Esophagus (tissue), 2 donors: Measurements from ENCODE around the gene FLOT1. TPM values are rescaled to one million over a fixed set of nuclear protein-coding genes. Genes with fewer than 3 reads are reported as not detected.

Experiments used
- H3K27ac ChIP-seq, 2 donors: one replicate each; pipeline ENCODE4 v1.5.1; 2013; ENCODE audit warnings: low read depth in 2 of 2, mild to moderate bottlenecking in 2 of 2, inconsistent platforms in 1 of 2, low read length in 1 of 2, moderate library complexity in 1 of 2
- H3K27me3 ChIP-seq, 2 donors: one replicate each; pipeline ENCODE4 v1.6.1; 2013; ENCODE audit warnings: low read length in 2 of 2, control low read depth in 1 of 2, mild to moderate bottlenecking in 1 of 2; ENCODE audit not compliant: insufficient read depth in 2 of 2, control insufficient read depth in 1 of 2
- H3K36me3 ChIP-seq, 2 donors: one replicate each; pipeline ENCODE4 v1.6.1; 2013; ENCODE audit warnings: low read length in 1 of 2; ENCODE audit not compliant: control insufficient read depth in 2 of 2, insufficient read depth in 2 of 2
- H3K4me1 ChIP-seq, 2 donors: one replicate each; pipeline ENCODE4 v1.6.1; 2013; ENCODE audit warnings: low read length in 1 of 2; ENCODE audit not compliant: control insufficient read depth in 2 of 2, insufficient read depth in 2 of 2
- H3K4me3 ChIP-seq, 2 donors: one replicate each; pipeline ENCODE4 v1.5.1; 2013; ENCODE audit warnings: low read length in 2 of 2, mild to moderate bottlenecking in 2 of 2, low read depth in 1 of 2, moderate library complexity in 1 of 2
- H3K9me3 ChIP-seq, 2 donors: one replicate each; pipeline ENCODE4 v1.6.1; 2013; ENCODE audit warnings: mild to moderate bottlenecking in 2 of 2, low read depth in 1 of 2, low read length in 1 of 2, moderate library complexity in 1 of 2; ENCODE audit not compliant: control insufficient read depth in 2 of 2, insufficient read depth in 1 of 2
- WGBS, 2 donors: extraction: QIAGEN DNeasy Blood & Tissue Kit; methylation state at CpG; one replicate each; pipeline ENCODE4 v1.1.7; 2013; 5-methylcytosine and 5-hydroxymethylcytosine counted together
- polyA plus RNA-seq, 2 donors: library from polyadenylated mRNA; stranded (reverse); fragments of 200-250 nt; gene quantifications; one replicate each; pipeline ENCODE4 v1.2.3, GENCODE V29; 2013
- donor health status: healthy with polysubstance abuse.
- donor health status: Bipolar disorder and iron deficiency.

The FLOT1 gene
- polyA plus RNA-seq, 2 donors: 80.9 to 87.0 TPM

GRCh38 chr6:30684386-30685156 lies 57.9 kb downstream of the FLOT1 start:
- Histone ChIP-seq H3K27ac (peak overlapping the region; percentile 99), H3K4me1 (peaks cover 2 to 20% of the 10 kb centered on the region in 2 donors), H3K27me3 (no peaks in the 10 kb centered on the region), H3K9me3 (no peaks in the 10 kb centered on the region), H3K36me3 (peaks cover 3 to 4% of the 10 kb centered on the region in 2 donors), H3K4me3 (peak overlapping the region; percentile 77 to 79)
- WGBS, 2 donors: 6 to 17% methylated on average over 21 of the region's 21 CpGs

- Histone ChIP-seq H3K27me3 (no peaks in the 10 kb centered on the region), H3K4me1 (peaks cover 2 to 20% of the 10 kb centered on the region in 2 donors), H3K36me3 (peaks cover 3 to 4% of the 10 kb centered on the region in 2 donors), H3K9me3 (no peaks in the 10 kb centered on the region), H3K27ac (peak overlapping the region; percentile 95 to 99), H3K4me3 (peak overlapping the region; percentile 55 to 77)
- 2 to 18% methylated on average over 2 of the region's 2 CpGs for WGBS, 2 donors
Observed at GRCh38 chr6:30683980-30684338, 58.5 kb downstream of the FLOT1 start.

- peak overlapping the region; percentile 55 to 77 for H3K4me3 ChIP-seq
- H3K9me3 ChIP-seq: no peaks in the 10 kb centered on the region
- peaks cover 3 to 4% of the 10 kb centered on the region in 2 donors for H3K36me3 ChIP-seq
- H3K27ac ChIP-seq: peak overlapping the region; percentile 95 to 99
- peaks cover 2 to 20% of the 10 kb centered on the region in 2 donors for H3K4me1 ChIP-seq
- H3K27me3 ChIP-seq: no peaks in the 10 kb centered on the region
- 3 to 20% methylated on average over 7 of the region's 7 CpGs for WGBS, 2 donors
Observed at GRCh38 chr6:30683183-30683979, 59.1 kb downstream of the FLOT1 start.

GRCh38 chr6:30682143-30683117 lies 60.1 kb downstream of the FLOT1 start:
- H3K4me1 ChIP-seq: peaks cover 0 to 14% of the 10 kb centered on the region in 2 donors
- H3K4me3 ChIP-seq: peak overlapping the region; percentile 55 to 77
- peak overlapping the region; percentile 95 to 99 for H3K27ac ChIP-seq
- no peaks in the 10 kb centered on the region for H3K9me3 ChIP-seq
- H3K36me3 ChIP-seq: peaks cover 3 to 4% of the 10 kb centered on the region in 2 donors
- 8 to 27% methylated on average over 11 of the region's 11 CpGs for WGBS, 2 donors
- no peaks in the 10 kb centered on the region for H3K27me3 ChIP-seq

GRCh38 chr6:30681766-30682142 lies 60.7 kb downstream of the FLOT1 start:
- H3K27me3 ChIP-seq: no peaks in the 10 kb centered on the region
- no peaks in the 10 kb centered on the region for H3K9me3 ChIP-seq
- WGBS, 2 donors: 32 to 33% methylated on average over 4 of the region's 4 CpGs
- peaks cover 0 to 14% of the 10 kb centered on the region in 2 donors for H3K4me1 ChIP-seq
- H3K4me3 ChIP-seq: peak overlapping the region in 1 of 2 donors; percentile 77
- H3K27ac ChIP-seq: peak overlapping the region; percentile 95 to 99
- peaks cover 7 to 9% of the 10 kb centered on the region in 2 donors for H3K36me3 ChIP-seq

- H3K9me3 ChIP-seq: no peaks in the 10 kb centered on the region
- peak overlapping the region; percentile 53 to 57 for H3K27ac ChIP-seq
- 54 to 58% methylated on average over 7 of the region's 7 CpGs for WGBS, 2 donors
- peak overlapping the region in 1 of 2 donors; percentile 5 for H3K4me3 ChIP-seq
- peaks cover 0 to 13% of the 10 kb centered on the region in 2 donors for H3K4me1 ChIP-seq
- peaks cover 13 to 16% of the 10 kb centered on the region in 2 donors for H3K36me3 ChIP-seq
- no peaks in the 10 kb centered on the region for H3K27me3 ChIP-seq
Observed at GRCh38 chr6:30679765-30680535, 62.5 kb downstream of the FLOT1 start.

GRCh38 chr6:30678964-30679726 lies 63.3 kb downstream of the FLOT1 start:
- H3K4me3 ChIP-seq: peak overlapping the region in 1 of 2 donors; percentile 5
- no peaks in the 10 kb centered on the region for H3K27me3 ChIP-seq
- no peaks in the 10 kb centered on the region for H3K9me3 ChIP-seq
- peak overlapping the region; percentile 53 to 57 for H3K27ac ChIP-seq
- H3K4me1 ChIP-seq: peaks cover 0 to 11% of the 10 kb centered on the region in 2 donors
- H3K36me3 ChIP-seq: peaks cover 13 to 16% of the 10 kb centered on the region in 2 donors
- WGBS, 2 donors: 7 to 8% methylated on average over 30 to 31 of the region's 31 CpGs
